ENCODE measurements around the gene GPR18. TPM values are rescaled to one million over a fixed set of nuclear protein-coding genes. Genes with fewer than 3 reads are reported as not detected.
A peak's percentile ranks its signal among the peaks of the same experiment; 100 is the strongest.

The GPR18 gene
- total RNA-seq, 1 experiment from 2014 or later: not detected

GRCh38 chr13:99237981-99238662, 20.1 kb downstream of the GPR18 start:
- H3K9me3 Mint-ChIP-seq: peaks cover 5 to 8% of the 10 kb centered on the region in 2 experiments
- Histone ChIP-seq H2BK5ac (ENCODE audit: insufficient read length, low read length) (no peak overlapping the region), H3T11ph (ENCODE audit: low read length) (no peak overlapping the region), H2AK5ac (ENCODE audit: insufficient read length, low read length) (no peak overlapping the region), H3K79me2 (ENCODE audit: insufficient read depth, low read length) (peaks cover 2% of the 10 kb centered on the region; the same call in 1 of the 2 replicates), H2BK15ac (ENCODE audit: low read depth, low read length) (no peak overlapping the region), H4K5ac (ENCODE audit: insufficient read length, low read depth, low read length) (no peak overlapping the region), H3K9me3 (ENCODE audit: control insufficient read depth, low read depth, low read length) (no peaks in the 10 kb centered on the region), H3K4me2 (ENCODE audit: insufficient read depth, insufficient read length, low read length) (no peak overlapping the region), H3K79me1 (ENCODE audit: insufficient read depth, low read depth, low read length, poor library complexity, severe bottlenecking) (peaks cover 3% of the 10 kb centered on the region), H3K18ac (ENCODE audit: insufficient read length, low read depth, low read length) (no peak overlapping the region), H3K56ac (ENCODE audit: insufficient read length, low read depth, low read length) (no peak overlapping the region), H2AFZ (ENCODE audit: low read length) (no peak overlapping the region), H3K9ac (ENCODE audit: extremely low read depth, insufficient read length, low read length) (no peak overlapping the region), H3K23ac (ENCODE audit: insufficient read length, low read depth, low read length) (no peak overlapping the region), H3K27me3 (ENCODE audit: insufficient read depth, low read length) (no peaks in the 10 kb centered on the region), H3K23me2 (ENCODE audit: insufficient read length, low read depth, low read length, poor library complexity, severe bottlenecking) (no peaks in the 10 kb centered on the region), H4K91ac (ENCODE audit: insufficient read length, low read depth, low read length) (no peak overlapping the region), H4K20me1 (ENCODE audit: control insufficient read depth, insufficient read depth, insufficient read length) (no peaks in the 10 kb centered on the region), H3K27ac (ENCODE audit: insufficient read length, low read depth, low read length) (no peak overlapping the region), H2BK120ac (ENCODE audit: low read depth, low read length, poor library complexity, severe bottlenecking) (no peak overlapping the region), H3K4me1 (ENCODE audit: insufficient read depth, low read length) (no peaks in the 10 kb centered on the region), H2BK12ac (ENCODE audit: insufficient read length, low read depth, low read length) (no peak overlapping the region), H4K8ac (replicated peaks; ENCODE audit: insufficient read length, low read depth, low read length) (no peak overlapping the region), H2BK20ac (ENCODE audit: low read depth, low read length, poor library complexity, severe bottlenecking) (no peak overlapping the region), H3K4ac (ENCODE audit: low read depth, low read length) (no peak overlapping the region), H3K14ac (ENCODE audit: insufficient read depth, low read length) (no peak overlapping the region)
- peaks cover 0 to 2% of the 10 kb centered on the region in 2 experiments; a peak in 1 of 4 replicates for H3K4me1 Mint-ChIP-seq
- no peak for TF ChIP-seq CTCF (conservative IDR thresholded peaks at IDR 0.05)
- no CpG with 5 or more reads among the region's 8 CpGs for WGBS (ENCODE audit: extremely low coverage, insufficient read length, low lambda C conversion rate)
- H3K27ac Mint-ChIP-seq: peak overlapping the region in 2 of 3 experiments; percentile 51 to 77; a peak in 3 of 7 replicates
- H3K36me3 Mint-ChIP-seq (ENCODE audit: insufficient read depth in 1 of 3, low read depth in 3 of 3): peaks cover 30 to 37% (median 30%) of the 10 kb centered on the region in 3 experiments
- no peak overlapping the region for H3K4me3 Mint-ChIP-seq
- no peak for DNase-seq
- no peaks in the 10 kb centered on the region for H3K27me3 Mint-ChIP-seq (ENCODE audit: low read depth)

Data from H9 (cell line).